Stimulated activated CD4-positive, alpha-beta T cell treated with anti-CD3 and anti-CD28 coated beads, Interleukin-12 subunit alpha, Interleukin-12 subunit beta, amount 100 ng/mL, for 48 hours (primary cell): ENCODE data around the gene SUCO.

Experiments
- DNase-seq, 3 donors: peaks; one replicate each; pipeline ENCODE4 v3.0.0-alpha.2; 2020; ENCODE audit warnings: low read depth in 2 of 3, low spot score in 1 of 3

Gene SUCO

DNA sequence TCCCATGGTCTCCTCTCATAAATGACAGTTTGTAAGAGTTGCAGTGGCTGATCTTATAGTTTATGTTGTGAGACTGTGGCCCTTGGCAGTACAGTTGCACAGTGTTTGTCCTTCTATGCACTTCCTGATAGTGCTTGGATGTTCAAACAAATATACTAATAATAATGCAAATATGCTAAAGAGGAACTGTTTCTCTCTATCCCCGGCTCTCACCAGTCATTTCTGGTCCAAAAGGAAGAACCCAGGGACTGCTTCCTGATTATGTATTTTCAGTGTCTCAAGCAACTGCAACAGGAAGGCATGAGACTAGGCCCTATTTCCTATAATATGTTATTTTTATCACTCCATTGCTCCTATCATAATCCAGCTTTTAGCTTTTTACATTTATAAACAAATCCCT, 17.0 kb upstream of the SUCO start:
- DNase-seq = no peak

DNA sequence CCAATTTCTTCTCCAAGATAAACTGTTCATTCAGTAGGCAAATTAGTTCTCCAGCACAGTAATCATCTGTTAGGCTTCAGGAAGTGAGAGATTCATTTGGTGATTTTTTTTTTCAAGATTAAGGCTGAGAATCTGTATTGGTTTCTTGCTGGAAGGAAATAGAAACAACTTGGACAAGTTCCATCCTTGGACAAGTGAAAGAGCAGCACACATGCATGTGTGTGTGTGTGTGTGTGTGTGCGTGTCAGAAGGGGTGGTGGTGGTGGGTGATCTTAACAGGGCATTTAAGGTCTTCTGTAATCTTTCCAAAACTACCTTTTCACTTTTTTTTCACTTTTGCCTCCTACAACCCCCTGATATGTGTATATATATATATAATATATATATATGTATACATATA, 15.9 kb upstream of the SUCO start:
- no peak for DNase-seq

DNA sequence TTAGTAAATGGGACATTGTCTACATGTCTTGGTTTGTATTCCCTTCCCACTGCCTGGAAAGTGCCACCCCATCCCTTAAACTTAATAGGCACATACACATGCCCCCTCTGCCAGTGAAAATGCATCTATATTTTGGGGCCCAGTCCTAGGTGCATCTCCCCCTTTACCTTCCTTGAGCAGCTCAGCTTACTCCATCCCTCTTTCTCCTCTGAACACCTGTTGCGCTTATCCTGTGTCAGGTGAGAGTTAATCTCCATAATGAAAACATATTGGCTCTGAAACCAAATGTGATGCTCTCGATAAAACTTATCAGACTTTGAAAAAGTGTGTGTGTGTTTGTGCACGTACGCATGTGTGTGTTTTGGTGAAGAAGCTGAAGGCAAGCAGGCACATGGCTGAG, 15.4 kb upstream of the SUCO start:
- DNase-seq = no peak

DNA sequence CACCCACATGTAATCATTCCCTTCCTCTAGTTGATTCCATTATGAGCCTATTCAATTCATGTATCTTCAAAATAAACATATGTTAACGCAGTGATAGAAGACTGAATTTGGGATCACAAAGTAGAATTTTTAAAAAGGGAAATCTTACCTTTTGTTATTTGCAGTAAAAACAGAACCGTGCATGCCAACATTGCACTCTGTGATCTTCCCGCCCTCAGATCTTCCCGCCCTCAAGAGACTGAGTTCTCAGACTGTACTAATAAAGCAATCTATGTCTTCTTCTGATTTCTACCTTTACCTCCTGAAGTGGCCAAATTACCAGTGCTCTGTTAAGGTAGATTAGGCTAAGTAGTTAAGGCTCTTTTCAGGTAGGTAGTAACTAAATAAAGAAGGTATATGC, 3.6 kb upstream of the SUCO start:
- no peak for DNase-seq

DNA sequence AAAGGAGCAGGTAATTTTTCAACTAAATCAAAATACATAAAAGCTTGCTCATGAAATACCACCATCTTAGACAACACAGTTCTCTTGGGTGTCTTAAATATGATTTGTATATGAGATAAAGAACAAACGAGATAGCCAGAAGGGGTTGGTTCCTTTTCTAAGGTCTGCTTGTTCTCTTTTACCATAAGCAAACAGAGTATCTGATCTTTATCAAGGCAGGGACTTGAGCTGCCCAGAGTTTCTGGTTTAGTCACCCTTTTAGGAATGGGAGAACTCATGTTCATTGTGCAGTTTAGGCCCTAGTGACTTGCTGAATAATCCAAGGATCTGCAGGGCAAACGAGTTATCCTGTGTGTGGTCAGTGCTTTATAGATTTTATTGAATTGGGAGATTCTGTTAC, 3.0 kb upstream of the SUCO start:
- DNase-seq = no peak

DNA sequence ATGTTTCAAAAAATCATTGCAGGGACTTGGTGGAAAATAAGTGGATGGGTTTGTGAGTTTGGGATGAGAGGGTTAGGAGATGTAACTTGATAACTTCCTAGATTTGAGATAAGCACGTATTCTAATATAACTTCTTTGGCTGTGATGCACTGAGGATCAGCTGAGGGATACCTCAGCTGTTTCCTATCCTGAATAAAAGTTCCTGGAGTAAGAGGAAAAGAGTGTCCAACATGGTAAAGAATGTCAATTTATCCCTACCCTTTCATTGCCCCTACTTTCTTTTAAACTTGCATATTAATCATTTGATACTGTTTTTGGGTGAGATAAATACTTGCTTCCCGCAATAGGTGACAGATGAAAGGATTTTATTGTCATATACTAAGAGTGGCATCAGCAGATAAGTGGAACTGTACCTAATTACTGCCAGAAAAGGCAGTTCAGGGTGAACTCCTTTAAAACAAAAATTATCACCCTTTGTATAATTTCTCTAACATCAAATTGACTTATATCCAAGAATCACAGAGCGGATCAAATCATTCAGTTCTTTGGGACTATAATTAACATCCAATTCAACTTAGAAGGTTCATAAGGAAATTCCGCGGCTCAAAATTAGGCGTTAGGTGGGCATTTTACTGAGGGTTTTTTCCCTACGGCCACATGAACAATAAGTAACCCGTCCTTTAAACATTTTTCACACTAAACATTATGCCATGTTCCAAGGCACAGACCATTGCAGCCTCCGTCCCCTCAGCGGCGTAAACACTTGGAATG, 1.4 kb upstream of the SUCO start:
- DNase-seq = no peak

DNA sequence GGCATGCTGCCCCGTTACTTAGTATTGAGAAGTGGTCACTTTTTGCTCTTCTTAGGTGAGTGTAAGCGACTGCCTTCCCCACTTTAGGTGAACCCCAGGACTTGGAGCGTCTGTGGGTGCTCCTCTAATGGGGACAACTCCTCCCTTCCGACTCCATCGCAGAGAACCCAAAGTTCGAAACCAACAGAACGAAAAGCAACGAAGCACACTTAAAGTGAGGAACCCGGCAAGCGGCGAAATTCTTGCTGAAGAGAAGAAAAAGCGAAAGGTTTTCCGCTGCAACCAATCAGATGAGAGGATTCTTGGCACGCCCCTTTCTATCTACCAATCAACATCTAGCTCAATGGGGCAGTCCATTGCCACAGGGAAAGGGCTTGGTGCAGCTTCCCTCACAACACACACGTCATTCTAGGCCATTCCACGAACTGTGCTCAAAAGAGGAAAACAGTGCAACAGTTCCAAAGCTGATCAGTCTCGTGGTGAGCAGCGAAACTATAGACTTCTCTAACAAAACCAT, 709 bp upstream of the SUCO start:
- DNase-seq = peak; percentile 71 to 92 (median 78)

DNA sequence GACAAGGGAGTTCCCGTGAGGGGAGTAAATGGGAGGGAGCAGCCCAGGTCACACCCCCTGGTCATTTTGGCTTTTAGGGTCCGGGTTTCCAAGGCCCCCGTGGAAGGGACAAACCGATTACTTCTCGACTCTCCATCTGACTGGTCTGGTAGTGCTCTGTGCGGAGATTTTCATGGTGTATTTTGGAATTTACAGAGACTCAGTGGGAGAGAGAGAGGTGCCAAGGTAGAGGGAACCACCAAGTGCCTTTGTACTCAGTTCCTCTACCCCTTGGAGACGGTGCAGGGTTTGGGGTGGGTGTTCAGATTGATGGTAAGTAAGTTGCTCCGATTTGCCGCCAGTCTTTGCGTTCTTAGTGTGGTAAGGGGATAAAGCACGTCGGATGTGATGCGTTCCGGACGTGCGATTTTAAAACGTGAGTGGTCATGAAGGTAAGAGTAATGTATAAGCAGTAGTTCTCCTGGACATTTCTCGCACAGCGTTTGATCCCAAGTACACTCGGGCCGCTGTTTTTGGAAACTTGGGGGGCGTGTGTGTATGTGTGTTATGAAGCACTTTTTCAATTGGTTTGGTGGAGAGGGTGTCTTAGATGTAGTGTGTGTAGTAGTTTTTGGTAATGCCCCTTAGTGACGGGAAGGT, 682 bp downstream of the SUCO start:
- peak; percentile 8 to 20 (median 12) for DNase-seq

DNA sequence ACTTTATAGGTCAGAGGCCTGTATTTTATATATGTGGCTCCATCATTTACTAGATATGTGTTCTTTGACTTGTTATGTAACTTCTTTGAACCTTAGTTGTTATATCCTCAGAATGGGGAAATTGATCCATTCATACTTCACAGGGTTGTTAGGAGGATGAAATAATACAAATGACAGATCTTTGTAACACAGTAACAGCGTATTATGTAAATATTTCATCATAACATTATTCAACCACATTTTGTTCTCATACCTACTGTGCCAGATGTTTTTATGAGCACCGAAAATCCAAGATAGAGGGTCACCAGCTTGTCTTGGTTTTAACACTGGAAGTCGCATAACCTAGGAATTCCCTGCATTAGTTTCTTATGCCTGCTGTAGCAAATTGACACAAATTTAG, 3.3 kb downstream of the SUCO start:
- DNase-seq = no peak

DNA sequence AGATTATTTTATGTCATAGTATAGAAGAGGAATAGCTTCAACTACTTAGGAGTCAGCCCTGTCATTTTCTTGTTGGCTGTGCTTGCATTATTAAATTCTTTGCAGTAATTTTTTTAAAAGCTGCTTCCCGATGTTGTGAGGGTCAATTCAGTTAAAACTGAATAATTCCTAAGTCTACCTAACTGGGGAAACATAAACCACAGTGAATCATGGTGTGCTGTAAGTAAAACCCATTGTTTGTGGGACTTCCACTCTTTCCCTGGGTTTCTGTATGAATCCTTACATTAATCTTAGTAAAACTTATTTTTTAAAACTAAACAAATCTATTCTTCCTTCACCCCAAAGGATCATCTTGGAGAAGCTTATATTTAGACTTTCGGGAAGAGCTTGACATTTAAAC, 4.4 kb downstream of the SUCO start:
- no peak for DNase-seq

DNA sequence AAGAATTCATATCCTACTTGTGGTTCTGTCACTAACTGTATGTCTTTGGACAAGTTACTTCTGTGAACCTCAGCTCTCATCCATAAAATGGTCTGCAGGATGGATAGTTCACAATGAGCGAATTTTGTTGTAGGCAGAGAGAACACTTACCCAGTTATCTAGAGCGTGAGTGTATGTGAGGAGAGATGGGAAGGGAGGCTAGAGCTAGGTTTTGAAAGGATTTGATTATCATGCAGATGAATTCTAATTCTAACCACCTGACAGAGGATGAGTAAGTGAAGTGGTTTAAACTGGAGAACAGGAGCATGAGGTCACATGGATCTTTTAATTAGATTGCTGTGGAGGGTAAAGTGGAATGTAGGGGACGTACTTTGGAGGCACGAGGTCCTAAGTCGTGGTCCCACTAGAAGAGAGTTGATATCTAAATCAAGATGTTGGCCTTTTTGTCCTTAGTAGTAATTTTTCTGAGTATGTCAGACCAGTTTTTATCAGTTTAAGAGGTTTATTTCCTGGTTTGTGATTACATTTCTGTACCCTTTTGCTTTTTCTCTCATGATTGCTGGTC, 5.0 kb downstream of the SUCO start:
- DNase-seq = no peak

DNA sequence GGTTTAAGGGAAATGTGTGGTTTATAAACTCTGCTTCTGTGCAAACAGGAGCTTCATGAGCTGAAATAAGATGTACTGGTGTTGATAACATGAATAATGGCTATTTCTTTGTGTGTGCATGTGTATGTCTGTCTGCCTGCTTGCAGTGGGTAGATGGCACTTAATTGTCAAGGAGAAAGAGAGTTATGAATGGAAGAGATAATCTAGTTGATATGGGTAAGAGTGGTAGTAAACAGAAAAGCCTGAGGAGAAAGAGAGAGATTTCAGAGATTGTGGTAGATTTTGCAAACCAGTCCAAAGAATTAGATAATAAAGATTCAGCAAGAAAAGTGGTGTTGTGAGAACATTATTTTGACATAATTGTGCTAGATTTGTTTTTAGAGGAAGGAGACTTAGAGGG, 7.7 kb downstream of the SUCO start:
- DNase-seq = no peak

DNA sequence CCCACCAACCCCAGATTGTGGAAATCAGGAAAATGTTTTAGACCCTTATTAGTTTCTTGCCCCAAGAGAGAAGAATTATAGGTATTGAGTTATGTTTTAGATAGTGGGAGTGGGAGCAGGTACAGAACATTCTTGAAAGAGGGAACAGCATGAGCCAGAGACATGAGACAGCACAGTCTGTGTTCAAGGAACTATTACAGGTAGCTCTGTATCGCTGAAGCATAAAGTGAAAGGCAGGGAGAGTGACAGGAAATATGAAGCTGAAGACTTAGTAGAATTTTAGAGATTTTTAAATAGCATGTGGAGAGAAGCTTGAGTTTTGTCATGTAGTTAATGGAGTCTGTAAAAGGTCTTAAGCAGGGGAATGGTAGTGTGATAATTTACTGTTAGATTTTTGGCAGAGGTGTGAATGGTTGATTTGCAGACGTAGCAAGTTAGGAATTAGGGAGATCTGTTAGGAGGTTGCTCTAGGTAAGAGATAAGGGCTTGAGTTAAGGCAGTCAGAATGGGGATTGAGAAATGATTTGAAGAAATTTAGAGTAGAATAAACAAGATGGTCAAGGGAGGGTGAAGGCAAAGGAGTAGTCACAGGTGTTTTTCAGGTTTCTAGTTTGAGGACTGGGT, 11.6 kb downstream of the SUCO start:
- DNase-seq = no peak

DNA sequence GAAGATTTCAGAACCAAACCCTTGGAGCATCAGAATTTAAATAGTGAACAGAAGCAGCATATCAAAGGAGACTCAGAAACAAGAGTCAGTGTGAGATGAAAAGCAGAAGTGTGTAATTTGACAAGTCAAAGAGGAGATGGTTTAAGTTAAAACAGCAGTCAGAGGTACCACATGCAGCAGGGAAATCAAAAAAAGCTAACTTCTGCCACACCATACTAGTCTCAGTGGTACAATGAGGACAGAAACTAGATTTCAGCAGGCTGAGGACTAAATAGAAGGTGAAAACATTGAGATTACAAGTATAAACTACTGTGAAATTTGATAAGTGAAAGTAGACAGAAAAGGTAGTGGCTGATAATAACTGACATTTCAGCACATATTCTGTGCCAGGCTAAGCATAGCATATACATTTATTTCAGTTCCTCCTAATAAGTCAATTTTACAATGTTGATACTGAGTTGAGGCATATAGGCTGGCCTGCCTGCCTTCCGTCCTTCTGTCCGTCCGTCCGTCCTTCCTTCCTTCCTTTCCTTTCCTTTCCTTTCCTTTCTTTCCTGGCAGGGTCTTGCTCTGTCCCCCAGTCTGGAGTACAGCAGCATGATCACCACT, 12.6 kb downstream of the SUCO start:
- DNase-seq = no peak

DNA sequence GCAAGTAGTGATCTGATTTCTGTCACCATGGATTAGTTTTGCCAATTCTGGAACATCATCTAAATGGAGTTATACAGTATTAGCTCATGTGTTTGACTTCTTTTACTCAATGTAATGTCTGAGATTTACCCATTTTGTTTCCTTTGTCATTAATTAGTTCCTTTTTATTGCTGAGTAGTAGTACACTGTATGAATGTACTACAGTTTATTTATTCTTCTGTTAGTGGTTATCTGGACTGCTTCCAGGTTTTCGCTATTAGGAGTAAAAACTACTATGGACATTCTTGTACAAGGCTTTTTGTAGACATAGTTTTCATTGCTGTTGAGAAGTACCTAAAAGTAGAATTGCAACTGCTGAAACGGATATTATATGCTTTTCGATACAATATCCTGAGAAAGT, 14.1 kb downstream of the SUCO start:
- DNase-seq = no peak

DNA sequence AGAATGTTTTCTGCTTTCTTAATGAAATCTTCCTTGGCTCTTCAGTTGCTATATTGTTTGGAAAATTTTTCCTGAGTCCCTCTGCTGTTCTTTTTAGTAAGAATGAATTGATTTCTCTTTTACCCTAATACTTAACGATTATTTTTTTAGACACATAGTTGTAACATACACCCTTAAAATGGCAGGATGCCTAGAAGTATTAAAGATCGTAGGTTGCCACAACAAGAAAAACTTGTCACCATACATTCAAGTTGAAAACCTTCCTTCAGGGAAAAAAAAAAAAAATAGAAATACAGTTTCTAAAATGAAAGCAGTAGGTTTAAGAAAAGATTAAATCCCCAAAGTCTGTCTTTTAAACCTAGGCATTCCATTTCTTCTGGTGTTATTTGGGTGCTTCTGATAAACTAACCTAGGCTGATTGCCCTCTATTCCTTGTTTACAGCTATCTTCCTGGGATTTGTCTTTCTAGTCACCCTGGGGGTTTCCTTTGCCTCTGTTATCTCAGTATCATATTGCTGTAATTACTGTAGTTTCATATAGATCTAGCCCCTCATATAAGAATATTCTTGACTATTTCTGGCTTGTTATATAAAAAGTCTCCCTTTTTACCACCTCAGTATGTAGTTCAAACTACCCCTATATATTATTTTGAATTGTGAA, 16.8 kb downstream of the SUCO start:
- DNase-seq = no peak

DNA sequence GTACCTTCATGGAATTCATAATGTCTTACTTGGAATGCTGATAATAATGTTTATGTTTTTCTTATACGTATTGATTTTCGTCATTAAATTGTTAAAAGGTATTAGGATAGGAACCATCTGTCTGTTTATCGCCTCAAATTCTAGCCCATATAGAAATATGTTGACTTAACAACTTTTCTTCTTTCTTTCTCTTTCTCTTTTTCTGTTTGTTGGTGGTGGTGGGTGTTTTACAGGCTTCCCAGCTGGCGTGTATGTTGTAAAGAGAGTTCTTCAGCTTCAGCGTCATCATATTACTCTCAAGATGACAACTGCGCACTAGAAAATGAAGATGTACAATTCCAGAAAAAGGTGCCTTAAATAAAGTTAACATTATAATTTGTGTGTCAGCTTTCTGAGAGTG, 18.3 kb downstream of the SUCO start:
- DNase-seq = no peak

DNA sequence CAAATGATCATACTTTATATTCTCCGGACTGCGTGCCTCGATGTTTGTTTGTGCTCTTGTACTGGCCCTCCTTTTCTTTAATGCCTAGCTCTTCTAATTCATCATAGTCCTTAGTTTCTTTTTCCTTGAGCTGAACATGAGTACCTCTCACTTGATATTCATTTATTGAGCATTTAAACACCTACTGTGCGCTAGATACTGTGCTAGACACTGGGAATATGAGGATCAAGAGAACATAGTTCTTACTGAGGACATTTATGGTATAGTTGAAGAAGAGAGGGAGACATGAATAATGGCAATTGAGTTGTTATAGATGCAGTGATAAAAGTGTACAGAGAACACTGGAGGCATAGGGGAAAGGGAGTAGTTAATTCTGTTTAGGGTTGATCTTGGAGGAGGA, 22.0 kb downstream of the SUCO start:
- DNase-seq = no peak

DNA sequence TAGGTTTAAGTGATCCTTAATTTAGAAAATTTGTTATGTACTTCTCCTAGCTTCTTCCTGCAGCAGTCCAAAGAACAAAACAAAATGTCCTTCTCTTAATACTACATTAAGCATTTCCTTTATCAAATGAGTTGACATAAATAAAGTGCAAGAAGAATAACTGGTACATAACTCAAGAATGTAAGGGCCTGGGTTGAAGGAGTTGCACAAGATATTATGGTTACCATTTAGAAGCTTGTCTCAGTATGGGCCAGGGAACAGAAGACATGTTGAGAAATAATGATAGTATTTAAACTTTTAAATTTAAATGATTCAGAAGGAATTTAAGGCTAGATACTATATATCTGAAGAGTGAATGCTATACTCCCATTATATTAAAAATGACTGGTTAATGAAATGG, 23.5 kb downstream of the SUCO start:
- DNase-seq = no peak

DNA sequence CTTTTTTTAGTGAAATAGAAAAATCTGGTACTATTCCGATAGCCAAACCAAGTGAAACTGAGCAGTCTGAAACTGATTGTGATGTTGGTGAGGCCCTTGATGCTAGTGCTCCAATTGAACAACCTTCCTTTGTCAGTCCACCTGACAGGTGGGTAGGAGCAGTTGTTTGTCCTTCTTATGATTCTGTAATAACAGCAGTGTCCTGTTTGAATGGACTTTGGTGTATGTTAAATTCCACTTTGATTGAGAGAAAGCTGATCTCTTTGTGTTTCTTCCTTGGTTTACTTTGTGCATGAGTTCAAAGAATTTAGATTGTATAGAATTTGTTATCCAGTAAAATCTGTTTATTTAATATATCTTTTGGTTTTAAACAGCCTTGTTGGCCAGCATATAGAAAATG, 24.3 kb downstream of the SUCO start:
- DNase-seq = no peak

DNA sequence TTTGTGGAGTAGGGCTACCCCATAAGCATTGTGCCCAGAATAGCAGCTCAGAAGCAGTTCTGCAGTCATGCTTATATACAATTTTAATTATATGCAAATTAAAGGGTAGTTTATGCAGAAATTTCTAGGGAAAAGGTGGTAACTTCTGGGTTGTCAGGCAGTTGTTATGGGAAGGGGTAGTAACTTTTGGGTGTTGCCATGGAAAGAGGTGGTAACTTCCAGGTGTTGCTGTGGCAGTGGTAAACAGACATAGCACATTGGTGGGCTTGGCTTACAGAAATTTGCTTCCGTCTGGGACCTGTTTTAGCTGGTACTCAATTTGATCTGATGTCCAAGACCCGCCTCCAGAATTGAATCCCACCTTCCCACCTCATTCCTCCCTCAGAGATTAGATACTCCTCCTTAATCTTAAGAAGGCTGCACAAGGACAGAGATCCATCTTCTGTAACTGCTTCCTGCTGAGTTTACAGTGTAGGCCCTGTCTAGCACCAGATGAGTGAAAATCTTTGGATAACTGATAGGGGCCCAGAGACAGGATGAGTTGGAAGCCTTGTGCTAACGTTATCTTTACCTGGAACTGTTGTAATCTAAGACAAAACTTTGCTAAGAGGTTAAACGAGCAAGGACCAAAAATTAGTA, 26.7 kb downstream of the SUCO start:
- DNase-seq = no peak
